Effector CD4-positive, alpha-beta T cell (primary cell): ENCODE results near the gene NPIPB4.
"Not testable (repeated sequence)": the region's sequence is repeated elsewhere in the genome, so short reads cannot be mapped to it uniquely, and the experiment has no call there.

Source experiments
- DNase-seq: peaks from one replicate; pipeline ENCODE4 v3.0.0-alpha.2; 2020
- total RNA-seq: gene quantifications from one replicate; lab custom pipeline; 2026; lab: John Stamatoyannopoulos, UW

The NPIPB4 gene
- 14.4 reads per million, percentile 39 among the genes with 10 or more reads in this experiment for total RNA-seq

DNA sequence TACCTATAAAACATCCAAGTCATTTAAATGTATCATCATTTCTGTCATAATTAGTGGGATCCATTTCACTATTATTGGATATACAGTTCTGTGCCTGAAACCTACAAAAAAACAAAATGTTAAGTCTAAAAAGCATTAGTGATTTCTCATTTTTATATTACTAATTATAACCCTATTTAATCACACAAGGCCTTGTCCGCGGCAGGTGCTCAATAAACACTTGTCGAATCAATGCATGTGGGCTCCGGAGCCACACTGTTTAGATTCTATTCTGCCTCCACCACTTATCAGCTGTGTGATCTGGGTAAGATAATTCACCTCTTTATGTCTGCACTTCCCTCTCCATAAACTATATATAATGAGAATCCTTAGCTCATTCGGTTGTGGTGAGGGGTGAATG, at the start of gene NPIPB4:
TSS of gene NPIPB4 (minus strand) at position 101 of the 400 bp plus-strand sequence. CDS start 378 bp downstream, outside the sequence.
- DNase-seq: not testable (repeated sequence)

DNA sequence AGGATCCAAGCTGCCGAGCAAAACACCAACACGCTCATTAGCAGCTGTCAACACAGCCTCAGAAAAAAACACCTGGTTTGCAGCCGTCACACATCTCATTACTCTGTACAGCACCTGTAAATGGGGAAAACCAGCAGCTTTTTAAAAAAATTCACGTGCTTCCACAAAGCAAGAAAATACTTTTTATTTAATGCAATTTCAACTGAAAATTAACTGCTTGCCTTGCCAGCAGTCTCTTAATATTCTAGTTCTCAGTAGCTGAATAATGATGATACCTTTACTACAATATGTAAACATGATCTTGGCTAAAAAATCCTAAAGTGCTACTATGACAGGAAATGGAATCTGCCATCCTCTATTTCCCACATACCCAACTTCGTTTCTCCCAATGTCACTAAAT, 41.4 kb upstream of the NPIPB4 start:
- not testable (repeated sequence) for DNase-seq

DNA sequence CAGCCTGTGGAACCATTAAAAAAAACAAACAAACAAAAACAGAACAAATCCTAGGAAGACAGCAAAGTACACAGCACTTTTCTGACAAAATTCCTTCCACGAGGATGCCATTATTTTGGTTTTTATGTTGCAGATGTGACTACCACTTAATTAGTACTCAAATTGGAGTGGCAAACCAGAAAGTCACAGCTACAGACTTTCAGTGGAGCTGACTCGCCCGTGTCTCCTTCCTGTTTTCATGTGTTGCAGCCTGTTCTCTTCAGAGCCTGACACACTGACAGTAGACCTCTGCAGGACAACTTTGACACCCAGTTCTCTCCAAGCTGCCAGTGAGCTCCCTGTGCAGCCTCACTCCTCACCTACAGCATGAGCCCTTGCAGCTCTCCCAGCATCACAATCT, 24.4 kb upstream of the NPIPB4 start:
- peak; percentile 16 for DNase-seq

DNA sequence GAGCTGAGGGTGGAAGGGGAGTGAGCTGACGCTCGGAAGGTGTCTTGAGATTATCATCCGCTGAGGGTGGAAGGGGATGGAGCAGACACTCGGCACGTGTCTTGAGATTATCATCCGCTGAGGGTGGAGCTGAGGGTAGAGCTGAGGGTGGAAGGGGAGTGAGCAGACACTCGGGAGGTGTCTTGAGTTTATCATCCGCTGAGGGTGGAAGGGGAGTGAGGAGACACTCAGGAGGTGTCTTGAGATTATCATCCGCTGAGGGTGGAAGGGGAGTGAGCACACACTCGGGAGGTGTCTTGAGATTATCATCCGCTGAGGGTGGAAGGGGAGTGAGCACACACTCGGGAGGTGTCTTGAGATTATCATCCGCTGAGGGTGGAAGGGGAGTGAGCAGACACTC, 20.4 kb downstream of the NPIPB4 start:
- DNase-seq: not testable (repeated sequence)

DNA sequence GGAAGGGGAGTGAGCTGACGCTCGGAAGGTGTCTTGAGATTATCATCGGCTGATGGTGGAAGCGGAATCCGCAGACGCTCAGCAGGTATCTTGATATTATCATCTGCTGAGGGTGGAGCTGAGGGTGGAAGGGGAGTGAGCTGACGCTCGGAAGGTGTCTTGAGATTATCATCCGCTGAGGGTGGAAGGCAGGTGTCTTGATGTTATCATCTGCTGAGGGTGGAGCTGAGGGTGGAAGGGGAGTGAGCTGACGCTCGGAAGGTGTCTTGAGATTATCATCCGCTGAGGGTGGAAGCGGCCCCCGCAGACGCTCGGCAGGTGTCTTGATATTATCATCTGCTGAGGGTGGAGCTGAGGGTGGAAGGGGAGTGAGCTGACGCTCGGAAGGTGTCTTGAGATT, 21.2 kb downstream of the NPIPB4 start:
- peak; percentile 30 for DNase-seq

DNA sequence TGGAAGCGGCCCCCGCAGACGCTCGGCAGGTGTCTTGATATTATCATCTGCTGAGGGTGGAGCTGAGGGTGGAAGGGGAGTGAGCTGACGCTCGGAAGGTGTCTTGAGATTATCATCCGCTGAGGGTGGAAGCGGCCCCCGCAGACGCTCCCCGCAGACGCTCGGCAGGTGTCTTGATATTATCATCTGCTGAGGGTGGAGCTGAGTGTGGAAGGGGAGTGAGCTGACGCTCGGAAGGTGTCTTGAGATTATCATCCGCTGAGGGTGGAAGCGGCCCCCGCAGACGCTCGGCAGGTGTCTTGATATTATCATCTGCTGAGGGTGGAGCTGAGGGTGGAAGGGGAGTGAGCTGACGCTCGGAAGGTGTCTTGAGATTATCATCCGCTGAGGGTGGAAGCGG, 21.8 kb downstream of the NPIPB4 start:
- not testable (repeated sequence) for DNase-seq

DNA sequence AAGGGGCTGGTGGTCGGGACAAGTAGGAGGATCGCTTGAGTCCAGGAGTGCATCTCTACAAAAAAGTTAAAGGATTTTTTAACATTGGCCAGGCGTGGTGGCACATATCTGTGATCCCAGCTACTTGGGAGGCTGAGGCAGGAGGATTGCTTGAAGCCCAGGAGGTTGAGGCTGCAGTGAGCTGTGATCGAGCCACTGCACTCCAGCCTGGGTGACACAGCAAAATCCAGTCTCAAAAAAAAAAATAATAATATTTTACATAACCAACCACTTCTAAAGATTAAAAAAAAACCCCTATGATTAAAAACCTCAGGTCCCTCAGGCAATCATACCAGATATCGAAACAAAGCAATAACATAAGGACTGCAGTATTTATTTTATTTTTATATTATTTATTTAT, 23.3 kb downstream of the NPIPB4 start:
- not testable (repeated sequence) for DNase-seq

DNA sequence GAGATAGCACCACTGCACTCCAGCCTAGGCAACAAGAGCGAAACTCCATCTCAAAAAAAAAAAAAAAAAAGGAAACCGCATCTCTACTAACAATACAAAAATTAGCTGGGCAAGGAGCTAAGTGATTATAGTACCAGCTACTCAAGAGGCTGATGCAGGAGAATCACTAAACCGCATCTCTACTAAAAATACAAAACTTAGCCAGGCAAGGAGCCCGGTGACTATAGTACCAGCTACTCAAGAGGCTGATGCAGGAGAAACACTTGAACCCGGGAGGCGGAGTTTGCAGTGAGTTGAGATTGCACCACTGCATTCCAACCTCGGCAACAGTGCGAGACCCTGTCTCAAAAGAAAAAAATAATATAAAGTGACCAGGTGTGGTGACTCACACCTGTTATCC, 27.6 kb downstream of the NPIPB4 start:
- DNase-seq: not testable (repeated sequence)

DNA sequence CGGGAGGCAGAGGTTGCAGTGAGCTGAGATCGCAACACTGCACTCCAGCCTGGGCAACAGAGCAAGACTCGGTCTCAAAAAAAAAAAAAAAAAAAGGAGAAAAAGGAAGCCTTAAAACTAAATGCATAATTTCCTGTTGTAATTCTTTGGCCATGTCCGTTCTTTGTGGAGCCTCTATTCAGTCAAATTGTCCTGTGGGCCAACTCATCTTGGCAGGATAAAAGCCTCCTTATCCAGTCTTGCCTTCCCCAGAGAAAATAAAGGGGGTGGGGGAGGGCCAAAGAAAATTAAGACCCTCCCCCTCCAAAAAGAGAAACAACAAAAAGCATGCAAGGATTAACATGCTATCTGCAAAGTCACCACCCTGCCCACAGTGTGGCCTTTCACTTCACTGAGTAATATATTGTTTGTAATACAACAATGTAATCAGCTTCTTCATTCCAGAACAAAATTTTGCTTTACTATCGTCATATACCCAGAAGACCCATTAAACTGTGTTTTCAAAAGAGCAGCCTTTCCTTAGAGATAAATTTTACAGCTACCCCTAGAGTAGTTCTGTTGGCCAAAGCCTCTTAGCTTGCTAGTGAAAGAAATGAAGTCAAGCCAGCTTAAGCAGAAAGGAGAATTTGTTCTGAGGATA, 31.4 kb downstream of the NPIPB4 start:
- DNase-seq: not testable (repeated sequence)

DNA sequence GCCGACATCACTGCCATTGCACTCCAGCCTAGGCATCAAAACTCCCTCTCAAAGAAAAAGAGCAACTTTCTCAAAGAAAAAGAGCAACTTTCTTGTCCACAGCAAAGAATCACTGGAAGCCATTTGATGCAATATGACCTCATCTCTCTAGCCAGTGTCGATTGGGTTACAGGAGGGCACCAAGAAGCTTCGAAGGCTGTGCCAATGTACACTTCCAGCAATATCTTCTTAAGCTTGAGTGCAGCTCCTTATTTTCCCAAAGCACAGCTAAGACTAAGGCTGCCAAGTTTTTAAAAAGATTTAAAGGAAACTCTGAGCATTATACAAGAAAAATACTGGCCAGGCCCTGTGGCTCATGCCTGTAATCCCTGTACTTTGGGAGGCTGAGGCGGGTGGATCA, 32.0 kb downstream of the NPIPB4 start:
- not testable (repeated sequence) for DNase-seq

DNA sequence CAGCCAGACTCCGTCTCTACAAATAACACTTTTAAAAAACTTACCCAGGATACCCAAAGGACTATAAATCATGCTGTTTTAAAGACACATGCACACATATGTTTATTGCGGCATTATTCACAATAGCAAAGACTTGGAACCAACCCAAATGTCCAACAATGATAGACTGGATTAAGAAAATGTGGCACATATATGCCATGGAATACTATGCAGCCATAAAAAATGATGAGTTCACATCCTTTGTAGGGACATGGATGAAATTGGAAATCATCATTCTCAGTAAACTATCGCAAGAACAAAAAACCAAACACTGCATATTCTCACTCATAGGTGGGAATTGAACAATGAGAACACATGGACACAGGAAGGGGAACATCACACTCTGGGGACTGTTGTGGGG, 34.3 kb downstream of the NPIPB4 start:
- not testable (repeated sequence) for DNase-seq

DNA sequence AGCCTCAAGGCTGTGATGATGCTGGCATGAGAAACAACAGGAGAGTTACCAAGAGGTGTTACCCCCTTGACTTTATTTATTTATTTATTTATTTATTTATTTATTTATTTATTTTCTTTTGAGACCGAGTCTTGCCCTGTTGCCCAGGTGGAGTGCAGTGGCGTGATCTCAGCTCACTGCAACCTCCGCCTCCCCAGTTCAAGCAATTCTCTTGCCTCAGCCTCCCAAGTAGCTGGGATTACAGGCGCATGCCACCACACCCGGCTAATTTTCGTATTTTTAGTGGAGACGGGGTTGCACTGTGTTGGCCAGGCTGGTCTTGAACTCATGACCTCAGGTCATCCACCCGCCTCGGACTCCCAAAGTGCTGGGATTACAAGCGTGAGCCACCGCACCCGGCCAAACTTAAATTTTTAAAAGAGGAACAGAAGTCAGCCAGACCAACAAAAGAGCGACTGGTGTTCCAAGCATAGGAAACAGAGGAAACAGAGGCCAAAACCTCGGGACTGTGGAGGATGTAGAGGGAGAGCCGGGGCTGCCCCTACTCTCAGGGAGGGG, 36.6 kb downstream of the NPIPB4 start:
- not testable (repeated sequence) for DNase-seq

DNA sequence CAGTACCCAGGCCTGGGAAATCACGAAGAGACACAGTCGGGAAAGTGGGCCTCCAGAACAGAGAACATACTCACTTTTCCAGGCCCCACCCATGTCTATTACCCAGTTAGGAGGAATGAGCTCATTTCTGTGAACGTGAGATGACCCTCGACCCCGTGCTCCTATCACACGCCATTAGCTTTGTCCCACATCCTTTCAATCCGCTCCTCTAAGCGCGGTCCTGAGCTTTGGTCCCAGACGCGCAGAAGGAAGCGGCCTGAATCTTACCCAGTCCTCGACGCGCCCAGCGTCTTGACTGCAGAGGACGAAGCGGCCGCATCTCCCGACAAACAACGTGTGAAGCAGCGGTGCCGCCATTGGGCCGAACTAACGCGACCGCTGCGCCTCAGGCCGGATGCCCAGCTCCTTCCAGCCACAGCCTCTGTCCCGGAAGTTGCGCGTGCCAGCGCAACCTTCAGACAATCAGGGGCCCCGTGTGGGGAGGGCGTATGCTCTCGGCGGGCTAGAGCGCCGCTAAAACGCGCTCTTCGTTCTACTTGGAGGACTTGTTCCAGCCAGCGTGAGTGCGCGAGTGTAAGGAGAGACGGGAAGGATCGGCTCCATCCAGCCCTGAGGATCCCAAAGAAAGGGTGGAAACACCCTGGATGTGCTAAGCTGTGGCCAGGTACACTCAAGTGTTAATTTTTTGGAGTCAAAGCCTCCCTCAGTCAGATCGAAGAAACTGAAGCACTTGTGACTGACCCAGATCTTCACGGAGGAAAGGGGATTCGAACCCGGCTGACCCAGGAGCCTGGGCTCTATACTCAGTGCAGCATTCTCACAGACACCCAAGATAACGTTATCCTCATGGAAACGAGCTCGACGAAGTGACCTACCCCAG, 37.3 kb downstream of the NPIPB4 start:
- peak; percentile 48 for DNase-seq

DNA sequence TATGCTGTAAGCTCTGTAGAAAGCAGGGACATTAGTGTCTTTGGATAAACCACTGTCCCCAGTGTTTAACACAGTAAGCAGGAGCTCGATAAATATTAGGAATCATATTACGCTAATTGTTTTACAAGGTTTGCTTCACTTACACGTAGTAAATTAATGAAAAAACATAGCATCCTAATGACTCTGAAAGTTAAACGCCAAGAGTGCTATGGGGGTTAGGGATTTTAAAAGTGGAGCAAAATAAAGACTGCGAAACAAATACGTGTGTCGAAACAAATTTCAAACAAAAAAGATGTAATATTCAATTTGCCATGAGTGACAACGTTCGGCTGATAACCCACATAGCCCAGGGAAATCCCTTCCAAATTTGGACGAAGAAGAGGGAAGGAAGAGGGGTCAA, 37.9 kb downstream of the NPIPB4 start:
- not testable (repeated sequence) for DNase-seq

DNA sequence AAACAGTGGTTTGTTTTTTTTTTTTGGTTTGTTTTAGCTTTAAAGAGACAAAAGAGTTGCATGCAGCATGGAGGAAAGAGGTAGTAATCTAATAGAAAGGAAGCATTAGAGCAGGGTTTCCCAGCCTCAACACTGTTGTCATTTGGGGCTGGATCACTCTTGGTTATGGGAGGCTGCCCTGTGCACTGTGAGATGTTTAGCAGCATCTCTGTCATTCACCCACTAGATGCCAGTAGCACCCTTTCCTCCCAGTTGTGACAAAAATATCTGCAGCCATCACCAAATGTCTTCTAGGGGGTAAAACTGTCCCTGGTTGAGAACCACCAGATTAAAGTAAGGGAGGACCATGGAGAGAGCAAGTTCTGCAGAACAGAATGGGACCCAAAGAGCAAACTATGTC, 40.5 kb downstream of the NPIPB4 start:
- not testable (repeated sequence) for DNase-seq

DNA sequence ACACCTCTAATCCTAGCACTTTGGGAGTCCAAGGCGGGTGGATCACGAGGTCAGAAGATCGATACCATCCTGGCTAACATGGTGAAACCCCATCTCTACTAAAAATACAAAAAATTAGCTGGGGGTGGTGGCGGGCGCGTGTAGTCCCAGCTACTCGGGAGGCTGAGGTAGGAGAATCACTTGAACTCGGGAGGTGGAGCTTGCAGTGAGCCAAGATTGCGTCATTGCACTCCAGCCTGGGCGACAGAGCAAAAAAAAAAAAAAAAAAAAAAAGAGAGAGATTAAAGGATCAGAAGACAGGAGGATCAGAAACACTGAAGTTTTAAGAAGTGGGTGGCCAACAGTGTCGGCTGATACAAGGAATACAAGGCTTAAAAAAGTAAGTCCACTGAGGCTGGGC, 41.9 kb downstream of the NPIPB4 start:
- DNase-seq: not testable (repeated sequence)

DNA sequence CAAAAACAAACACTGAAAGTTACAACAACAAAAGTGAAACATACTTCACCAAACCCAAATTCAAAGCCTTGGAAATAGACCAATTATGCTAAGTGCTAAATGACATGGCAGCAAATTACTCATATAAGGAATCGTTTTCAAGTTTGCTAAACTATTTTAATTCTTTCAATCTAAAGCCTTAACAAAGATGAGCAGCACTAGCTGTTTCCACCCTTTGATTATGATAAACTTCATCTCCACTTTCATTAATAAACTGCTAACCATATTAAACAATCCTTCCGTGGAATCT, 55.2 kb downstream of the NPIPB4 start:
- DNase-seq: not testable (repeated sequence)

DNA sequence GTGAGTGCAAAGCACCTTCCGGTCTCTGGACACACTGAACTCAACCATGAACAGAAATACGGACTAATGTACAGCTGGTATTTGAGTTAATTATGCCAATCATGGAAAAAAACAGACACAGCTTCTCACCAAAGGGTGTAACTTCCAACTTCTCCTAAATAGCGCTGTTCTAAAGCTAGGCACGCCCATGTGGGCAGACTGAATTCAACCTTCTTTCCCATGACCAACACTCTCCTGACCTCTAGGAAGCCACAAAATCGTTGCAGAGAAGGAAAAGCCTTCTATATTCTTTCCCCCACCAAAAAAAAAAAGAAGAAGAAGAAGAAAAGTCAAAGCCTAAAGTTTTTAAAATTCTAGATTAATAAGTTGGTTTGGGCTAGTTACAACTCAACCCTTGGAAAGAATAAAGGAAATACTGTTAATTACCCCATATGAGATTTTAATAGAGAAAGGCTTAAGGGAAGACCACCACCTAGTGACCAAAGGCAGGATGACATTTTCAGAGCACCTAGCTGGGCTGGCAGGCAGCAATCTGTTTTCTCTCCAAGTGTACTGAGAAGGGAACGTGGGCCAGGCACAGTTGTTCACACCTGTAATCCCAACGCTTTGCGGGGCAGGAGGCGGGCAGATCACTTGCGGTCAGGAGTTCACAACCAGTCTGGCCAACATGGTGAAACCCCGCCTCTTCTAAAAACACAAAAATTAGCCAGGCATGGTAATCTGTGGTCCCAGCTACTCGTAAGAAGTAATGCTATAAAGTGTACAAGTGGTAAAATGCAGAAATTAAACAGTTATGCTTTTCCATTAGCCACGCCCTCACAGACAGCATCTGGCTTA, 55.8 kb downstream of the NPIPB4 start:
- not testable (repeated sequence) for DNase-seq

DNA sequence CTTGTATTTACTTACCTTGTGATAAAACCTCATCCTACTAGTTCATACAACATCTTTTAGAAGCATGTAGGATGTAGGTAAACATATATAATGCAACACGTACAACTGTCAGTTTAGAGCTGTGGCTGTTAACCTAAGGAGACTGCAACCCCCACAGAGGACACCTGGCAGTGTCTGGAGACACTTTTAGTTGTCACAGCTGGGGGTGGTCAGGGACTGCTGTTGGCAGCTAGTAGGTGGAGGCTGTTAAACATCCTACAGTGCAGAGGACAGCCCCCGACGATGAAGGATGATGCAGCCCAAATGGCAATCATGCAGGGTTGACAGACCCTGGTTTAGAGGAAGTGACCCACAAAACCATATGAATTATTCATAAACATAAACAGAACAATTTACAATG, 59.0 kb downstream of the NPIPB4 start:
- DNase-seq: not testable (repeated sequence)

DNA sequence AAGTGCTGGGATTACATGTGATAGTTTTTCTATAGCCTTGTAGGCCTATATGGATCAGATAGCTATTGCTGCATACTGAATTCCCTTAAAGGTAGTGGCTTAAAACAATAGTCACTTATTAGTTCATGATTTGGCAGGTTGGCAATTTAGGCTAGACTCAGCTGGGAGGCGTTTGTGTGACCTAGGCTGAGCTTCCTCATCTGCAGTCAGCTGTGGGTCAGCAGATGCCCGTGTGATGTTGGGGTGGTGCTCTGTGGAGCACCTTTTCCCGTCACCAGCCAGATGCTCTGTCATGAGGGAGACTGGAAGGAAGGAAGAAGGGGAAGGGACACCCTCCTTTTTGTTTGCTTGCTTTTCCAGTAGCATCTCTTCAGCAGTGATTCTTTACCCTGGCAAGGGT, 64.2 kb downstream of the NPIPB4 start:
- not testable (repeated sequence) for DNase-seq

DNA sequence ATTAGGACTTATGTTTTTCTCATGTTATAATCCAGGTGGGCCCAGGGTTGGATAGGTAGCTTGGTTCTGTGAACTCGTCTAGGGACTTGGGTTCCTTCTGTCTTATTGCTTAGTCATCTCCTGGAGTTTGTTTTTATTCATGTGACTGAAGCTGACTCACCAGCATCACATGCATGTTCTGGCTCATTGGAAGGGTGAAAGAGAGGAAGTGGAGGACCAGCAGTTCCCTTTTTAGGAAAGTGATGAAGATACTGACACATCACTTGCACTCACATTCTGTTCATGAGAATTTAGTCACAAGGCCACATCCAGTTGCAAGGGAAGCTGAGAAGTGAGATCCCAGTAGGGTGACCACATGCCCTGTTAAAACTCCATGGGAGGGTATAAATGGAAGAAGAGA, 67.0 kb downstream of the NPIPB4 start:
- DNase-seq: not testable (repeated sequence)
